ENCODE data around the gene LTBP3.
A peak's percentile ranks its signal among the peaks of the same experiment; 100 is the strongest.

Gene LTBP3

DNA sequence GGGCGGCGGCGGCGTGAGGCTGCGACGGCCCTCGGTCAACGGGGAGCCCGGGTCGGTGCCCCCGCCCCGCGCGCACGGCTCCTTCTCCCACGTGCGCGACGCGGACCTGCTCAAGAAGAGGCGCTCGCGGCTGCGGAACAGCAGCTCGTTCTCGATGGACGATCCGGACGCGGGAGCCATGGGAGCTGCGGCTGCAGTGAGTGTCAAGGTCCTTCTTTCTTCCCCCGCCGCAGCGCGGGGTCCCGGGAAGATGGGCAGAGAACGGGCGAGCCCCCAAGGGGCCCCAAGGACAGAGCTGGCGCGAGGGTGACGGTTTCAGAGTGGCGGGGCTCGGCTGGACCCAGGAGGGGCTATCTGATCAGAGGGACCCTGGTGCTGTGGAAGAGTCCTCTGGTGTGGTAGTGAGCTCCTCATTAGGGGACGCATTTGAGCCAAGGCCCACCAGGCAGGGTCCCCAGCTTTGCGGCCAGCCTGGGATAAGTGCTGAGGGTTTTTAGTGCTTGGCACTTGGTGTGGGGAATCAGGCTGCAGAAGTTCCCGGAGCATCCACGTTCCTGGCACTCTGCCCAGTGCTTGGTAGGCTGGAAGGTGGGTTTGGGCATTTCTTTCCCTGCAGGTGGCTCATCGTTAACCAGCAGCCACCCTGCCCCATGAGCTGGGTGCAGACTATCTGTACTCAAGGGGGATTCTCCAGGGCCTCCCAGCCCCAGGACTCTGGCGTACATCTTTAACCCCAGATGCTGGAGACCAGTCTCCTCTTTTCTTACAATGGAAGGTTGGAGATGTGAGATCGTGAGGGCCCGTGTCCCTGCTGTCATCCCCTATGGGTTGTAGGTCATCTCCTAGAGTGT lies 27.5 kb upstream of the LTBP3 start:
- DNase-seq (ENCODE audit: low read depth in 2 of 2) = no peak

GRCh38 chr11:65584723-65585171 lies 26.6 kb upstream of the LTBP3 start:
- DNase-seq (ENCODE audit: low read depth in 2 of 2) = no peak

- DNase-seq (ENCODE audit: low read depth in 2 of 2) = no peak
Observed at GRCh38 chr11:65584106-65584505, 25.9 kb upstream of the LTBP3 start.

DNA sequence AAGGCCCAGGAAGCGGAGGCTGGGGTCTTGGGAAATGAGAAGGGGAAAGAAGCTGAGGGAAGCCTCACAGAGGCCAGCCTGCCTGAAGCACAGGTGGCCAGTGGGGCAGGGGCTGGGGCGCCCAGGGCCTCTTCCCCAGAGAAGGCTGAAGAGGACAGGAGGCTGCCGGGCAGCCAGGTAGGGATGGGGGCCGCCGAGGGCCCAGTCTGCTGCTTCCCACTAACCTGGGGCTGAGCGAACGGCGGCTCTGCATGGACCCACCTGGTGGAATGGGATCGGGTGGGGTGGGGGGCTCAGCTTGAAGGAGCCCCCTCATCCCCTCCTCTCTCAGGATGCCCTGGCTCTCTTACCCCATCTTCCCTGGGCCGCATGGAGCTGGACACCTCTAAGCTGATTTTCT lies 25.4 kb upstream of the LTBP3 start:
- no peak for DNase-seq (ENCODE audit: low read depth in 2 of 2)

- DNase-seq (ENCODE audit: low read depth in 2 of 2) = no peak
Observed at GRCh38 chr11:65581928-65582327, 23.8 kb upstream of the LTBP3 start.

DNA sequence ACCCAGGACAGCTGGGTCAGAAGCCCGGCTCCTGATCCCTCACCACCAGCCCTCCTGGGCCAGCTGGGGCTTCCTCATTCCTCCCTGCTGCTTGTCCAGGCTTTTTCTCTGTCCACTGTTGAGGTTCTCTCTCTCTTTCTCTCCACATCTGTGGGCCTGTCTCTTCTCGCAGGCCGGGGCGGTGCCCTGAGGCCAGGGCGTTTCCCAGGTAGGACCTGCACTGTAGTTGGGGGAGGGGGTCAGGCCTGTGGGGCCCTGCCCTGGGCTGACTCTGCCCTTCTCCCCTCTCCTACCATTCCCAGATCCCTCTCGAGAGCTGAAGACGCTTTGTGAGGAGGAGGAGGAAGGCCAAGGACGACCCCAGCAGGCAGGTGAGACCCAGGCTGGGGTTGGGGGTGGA lies 22.6 kb upstream of the LTBP3 start:
- no peak for DNase-seq (ENCODE audit: low read depth in 2 of 2)

- DNase-seq (ENCODE audit: low read depth in 2 of 2) = no peak
Observed at GRCh38 chr11:65580031-65580692, 22.0 kb upstream of the LTBP3 start.

- no peak for DNase-seq (ENCODE audit: low read depth in 2 of 2)
Observed at GRCh38 chr11:65579291-65579690, 21.1 kb upstream of the LTBP3 start.

DNA sequence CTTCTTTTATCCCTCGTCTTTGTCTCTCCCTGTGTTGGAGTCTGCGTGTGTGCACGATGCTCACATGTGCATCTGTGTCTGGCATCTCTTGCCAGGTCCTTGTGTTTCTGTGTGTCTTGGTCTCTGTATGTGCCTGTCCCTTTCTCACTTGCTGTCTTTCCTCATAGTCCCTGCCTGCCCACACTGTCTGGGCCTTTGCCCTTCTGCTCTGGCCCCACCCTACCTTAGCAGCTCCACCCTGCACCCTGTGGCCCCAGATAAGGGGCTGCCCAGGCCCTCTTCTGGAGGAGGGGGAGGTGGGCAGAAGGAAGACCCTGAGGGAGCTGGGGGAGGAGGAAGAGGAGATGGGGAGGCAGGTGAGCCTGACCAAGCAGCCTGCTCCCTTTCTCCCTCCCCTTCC lies 20.5 kb upstream of the LTBP3 start:
- no peak for DNase-seq (ENCODE audit: low read depth in 2 of 2)

DNA sequence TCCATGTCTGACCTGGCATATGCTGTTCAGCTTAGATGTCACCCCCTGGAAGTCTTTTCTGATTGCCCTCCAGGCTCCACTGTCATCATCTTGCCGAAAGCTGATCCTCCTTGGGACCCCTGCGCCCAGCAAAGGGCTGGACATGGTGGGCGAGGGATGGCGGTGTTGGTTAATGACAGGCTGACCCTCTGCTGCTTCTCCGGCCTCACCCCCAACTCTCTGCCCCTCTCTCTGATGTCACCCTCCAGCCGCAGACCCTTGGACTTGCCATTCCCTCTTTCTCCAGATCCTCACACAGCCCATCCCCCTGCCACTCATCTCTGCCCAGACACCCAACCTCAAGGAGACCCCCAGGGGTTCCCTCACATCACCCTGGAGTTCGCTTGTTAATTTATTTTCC lies 20.0 kb upstream of the LTBP3 start:
- no peak for DNase-seq (ENCODE audit: low read depth in 2 of 2)

- DNase-seq (ENCODE audit: low read depth in 2 of 2) = no peak
Observed at GRCh38 chr11:65577756-65578109, 19.6 kb upstream of the LTBP3 start.

DNA sequence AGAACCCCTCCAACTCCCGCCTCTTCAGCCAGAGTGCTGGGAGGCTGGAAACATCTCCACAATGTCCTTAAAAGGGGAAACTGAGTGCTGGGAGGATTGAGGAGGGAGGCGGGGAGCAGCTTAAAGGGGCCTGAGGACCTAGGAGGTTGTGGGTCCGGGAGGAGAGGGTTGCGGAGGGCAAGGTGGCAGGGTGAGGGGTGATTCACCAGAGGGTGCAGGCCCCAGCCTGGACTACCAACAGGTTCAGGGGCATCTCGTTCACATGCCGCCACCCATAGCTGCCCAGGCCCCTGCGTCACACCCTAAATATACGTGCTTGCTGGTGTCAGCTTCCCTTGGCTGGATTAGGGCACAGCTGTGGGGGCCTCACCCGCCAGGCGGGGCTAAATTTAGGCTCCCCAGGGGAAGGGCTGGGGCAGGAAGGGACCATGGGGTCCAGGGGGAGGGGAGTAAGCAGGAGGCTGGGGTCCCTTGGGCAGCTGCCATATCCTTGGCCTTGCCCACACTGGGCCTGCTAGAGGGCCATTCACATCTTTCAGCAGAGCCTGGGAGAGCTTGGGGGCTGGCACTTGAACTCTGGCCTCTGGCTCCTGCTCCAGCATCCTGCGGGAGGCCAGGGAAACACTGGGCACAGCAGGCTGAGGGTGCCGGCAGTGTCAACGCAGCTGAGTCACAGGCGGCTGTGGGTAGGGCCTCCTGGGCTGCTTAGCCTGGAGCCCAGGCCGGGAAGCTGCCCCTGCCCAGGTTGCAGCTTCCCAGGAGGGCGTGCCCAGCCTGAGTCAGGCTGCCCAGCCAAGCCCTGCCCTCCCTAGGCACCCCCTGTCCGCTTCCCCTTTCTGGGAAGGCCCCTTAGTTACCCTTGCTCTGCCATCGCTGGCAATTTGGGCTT lies 19.0 kb upstream of the LTBP3 start:
- DNase-seq (ENCODE audit: low read depth in 2 of 2) = no peak

DNA sequence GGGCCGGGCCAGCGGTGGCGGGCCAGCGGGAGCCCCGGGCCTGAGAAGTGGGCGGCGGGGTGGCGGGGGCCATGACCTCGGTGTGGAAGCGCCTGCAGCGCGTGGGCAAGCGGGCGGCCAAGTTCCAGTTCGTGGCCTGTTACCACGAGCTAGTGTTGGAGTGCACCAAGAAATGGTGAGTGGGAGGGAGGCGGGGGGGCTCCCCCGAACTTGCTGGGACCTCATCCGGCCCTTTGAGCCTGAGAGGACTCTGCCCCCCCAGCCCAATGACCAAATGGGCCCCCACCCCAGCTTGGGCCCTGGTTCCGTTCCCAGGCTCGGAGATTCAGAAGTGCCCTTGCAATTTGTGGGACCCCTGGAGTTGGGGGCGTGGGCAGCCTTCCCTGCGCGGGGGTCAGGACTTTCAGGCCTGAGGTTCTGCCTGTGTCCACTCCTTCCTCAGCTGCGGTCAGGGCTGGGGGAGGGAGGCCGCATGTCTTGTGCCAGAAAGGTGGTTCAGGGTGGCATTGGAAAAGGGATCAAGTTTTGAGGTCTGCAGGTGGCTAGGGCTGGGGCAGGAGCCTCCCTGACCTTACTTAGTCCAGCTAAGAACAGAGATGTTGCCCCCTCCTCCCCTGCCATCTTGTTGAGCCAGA lies 18.2 kb upstream of the LTBP3 start:
- DNase-seq (ENCODE audit: low read depth in 2 of 2) = no peak

DNA sequence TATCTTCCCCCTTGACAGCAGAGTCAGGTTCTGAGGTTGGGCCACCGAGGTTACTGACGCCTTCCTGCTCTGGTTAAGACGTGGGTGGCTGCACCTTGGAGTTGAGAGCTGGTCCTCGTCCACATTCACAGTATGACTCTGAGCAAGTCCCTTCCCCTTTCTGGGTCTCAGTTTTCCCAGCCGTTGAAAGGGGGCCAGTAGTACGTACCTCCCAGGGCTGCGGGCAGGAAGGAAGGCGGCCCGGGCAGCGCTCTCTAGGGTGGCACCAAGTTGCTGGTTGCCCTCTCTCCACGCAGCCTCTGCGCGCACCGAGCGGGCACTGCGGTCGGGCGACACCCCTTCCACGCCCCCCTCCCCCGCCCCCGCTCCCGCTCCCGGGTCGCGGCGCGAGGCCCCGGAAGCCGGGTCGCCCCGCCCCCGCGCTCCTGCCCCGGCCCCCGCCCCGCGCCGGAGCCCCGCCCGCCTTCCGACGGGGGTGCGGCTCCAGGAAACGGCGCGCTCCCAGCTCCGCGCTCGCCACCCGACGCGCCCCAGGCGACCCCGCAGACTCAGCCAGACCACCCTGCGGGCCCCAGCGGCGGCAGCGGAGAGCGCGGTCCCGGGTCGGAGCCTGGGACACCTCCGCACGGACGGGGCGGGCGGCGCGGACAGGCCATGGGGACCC lies 17.5 kb upstream of the LTBP3 start, which contains the start of gene EHBP1L1:
TSS of gene EHBP1L1 (plus strand) at position 486 of the 664 bp plus-strand sequence. CDS start 250 bp downstream, outside the sequence.
- peak; percentile 69 to 71 for DNase-seq (ENCODE audit: low read depth in 2 of 2)

DNA sequence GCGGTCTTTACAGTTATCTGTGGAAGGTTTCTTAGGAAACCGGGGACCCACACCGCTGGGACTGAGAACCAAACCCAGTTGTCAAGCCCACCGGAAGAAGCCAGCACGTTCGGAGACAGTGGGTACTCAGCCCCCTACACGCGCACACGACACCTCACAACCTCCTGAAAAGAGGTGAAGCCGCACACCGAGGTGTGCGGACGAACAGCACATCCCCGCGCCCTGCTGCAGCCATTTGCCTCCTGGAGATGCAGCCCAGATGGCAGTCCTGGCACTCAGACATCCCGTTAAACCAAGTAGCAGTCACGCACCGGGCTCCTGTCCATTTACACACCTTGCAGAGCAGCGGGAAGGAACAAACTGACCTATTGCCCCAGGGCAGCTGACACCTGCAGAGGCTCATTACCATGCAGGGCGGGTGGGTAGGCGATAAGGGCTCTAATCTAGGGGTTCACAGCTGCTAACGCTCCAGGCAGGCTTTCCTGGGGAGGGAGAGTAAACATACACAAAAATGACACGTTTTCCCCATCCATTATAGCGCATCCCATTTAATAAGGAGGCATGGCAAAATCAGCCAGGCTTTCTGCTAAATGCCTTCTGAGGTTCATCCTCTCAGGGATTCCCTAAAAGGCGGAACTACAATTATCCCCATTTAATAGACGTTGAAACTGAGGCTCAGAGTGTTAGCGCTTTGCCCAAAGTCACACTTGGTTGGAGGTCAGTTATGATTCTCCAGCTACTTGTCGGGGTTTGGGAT lies 16.8 kb upstream of the LTBP3 start:
- DNase-seq (ENCODE audit: low read depth in 2 of 2) = no peak

GRCh38 chr11:65574109-65574810 lies 16.1 kb upstream of the LTBP3 start:
- DNase-seq (ENCODE audit: low read depth in 2 of 2) = peak; percentile 93 to 96

GRCh38 chr11:65573391-65574079 lies 15.4 kb upstream of the LTBP3 start:
- no peak for DNase-seq (ENCODE audit: low read depth in 2 of 2)

DNA sequence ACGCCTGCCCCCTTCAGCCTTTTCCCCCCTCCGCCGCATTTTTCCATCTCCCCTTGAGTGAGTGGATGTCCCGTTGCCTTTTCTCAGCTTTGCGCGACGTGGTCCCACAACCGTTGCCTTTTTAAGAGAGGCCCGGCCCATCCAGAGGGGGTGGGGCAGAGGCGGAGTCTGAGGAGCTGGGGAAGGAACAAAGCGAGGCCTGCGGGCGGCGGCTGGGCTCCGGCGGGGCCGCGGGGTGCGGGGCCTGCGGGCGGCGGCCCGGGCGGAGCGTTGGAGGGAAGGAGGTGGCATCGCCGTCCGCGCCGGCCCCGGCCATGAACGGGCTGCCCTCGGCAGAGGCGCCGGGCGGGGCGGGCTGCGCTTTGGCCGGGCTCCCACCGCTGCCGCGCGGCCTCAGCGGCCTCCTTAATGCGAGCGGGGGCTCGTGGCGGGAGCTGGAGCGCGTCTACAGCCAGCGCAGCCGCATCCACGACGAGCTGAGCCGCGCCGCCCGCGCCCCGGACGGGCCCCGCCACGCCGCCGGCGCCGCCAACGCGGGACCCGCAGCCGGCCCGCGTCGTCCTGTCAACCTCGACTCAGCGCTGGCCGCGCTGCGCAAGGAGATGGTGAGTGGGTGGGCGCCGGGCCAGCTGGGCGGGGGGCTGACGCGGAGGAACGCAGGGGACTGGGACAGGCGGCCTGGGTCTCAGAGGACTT lies 14.3 kb upstream of the LTBP3 start, which contains the start of gene FAM89B:
TSS of gene FAM89B (plus strand) at position 183 of the 696 bp plus-strand sequence. CDS start at position 315, 132 bp downstream.
- DNase-seq (ENCODE audit: low read depth in 2 of 2) = peak; percentile 81 to 85

All from stimulated activated CD8-positive, alpha-beta memory T cell treated with anti-CD3 and anti-CD28 coated beads, Interleukin-15, amount 100 ng/mL, for 48 hours (primary cell).